Measurements from ENCODE around the gene RNF213. TPM values are rescaled to one million over a fixed set of nuclear protein-coding genes. Genes with fewer than 3 reads are reported as not detected.
A peak's percentile ranks its signal among the peaks of the same experiment; 100 is the strongest.

Gene RNF213
- total RNA-seq, 2 donors from 2014 or later: 546 to 651 TPM

GRCh38 chr17:80331820-80332219, 71.2 kb downstream of the RNF213 start:
- Mint-ChIP-seq H3K36me3 (ENCODE audit: insufficient read depth in 2 of 2) (peaks cover 42 to 68% of the 10 kb centered on the region in 2 donors), H3K4me1 (ENCODE audit: low read depth) (peaks cover 5% of the 10 kb centered on the region), H3K27me3 (ENCODE audit: low read depth) (no peaks in the 10 kb centered on the region), H3K4me3 (no peak overlapping the region), H3K9me3 (no peaks in the 10 kb centered on the region), H3K27ac (peak overlapping the region; percentile 86)
- no peak for ATAC-seq (replicated peaks in 1 of 2)
- no peak for DNase-seq

- H3K4me1 Mint-ChIP-seq (ENCODE audit: low read depth): no peaks in the 10 kb centered on the region
- peaks cover 22 to 39% of the 10 kb centered on the region in 2 donors for H3K36me3 Mint-ChIP-seq (ENCODE audit: insufficient read depth in 2 of 2)
- DNase-seq (no peak), ATAC-seq (replicated peaks in 1 of 2) (no peak)
- no peak overlapping the region for H3K27ac Mint-ChIP-seq
- H3K4me3 Mint-ChIP-seq: no peak overlapping the region
- H3K27me3 Mint-ChIP-seq (ENCODE audit: low read depth): no peaks in the 10 kb centered on the region
- no peaks in the 10 kb centered on the region for H3K9me3 Mint-ChIP-seq
Measured at GRCh38 chr17:80337195-80337895, 76.7 kb downstream of the RNF213 start.

DNA sequence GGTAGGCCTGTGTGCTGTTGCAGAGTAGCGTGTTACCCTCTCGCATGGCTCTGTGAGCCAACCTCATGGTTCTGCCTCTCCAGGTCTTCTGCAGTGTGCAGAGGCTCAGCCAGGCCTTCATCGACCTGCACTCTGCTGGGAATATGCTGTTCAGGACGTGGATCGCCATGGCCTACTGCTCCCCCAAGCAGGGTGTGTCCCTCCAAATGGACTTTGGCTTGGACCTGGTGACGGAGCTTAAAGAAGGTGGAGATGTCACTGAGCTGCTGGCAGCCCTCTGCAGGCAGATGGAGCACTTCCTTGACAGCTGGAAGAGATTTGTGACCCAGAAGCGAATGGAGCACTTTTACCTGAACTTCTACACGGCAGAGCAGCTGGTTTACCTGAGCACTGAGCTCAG, 78.5 kb downstream of the RNF213 start:
- Mint-ChIP-seq H3K36me3 (ENCODE audit: insufficient read depth in 2 of 2) (peaks cover 26 to 49% of the 10 kb centered on the region in 2 donors), H3K4me3 (no peak overlapping the region), H3K27me3 (ENCODE audit: low read depth) (no peaks in the 10 kb centered on the region), H3K9me3 (no peaks in the 10 kb centered on the region), H3K4me1 (ENCODE audit: low read depth) (no peaks in the 10 kb centered on the region), H3K27ac (no peak overlapping the region)
- no peak for DNase-seq
- ATAC-seq (replicated peaks in 1 of 2): peak; percentile 6 to 12

DNA sequence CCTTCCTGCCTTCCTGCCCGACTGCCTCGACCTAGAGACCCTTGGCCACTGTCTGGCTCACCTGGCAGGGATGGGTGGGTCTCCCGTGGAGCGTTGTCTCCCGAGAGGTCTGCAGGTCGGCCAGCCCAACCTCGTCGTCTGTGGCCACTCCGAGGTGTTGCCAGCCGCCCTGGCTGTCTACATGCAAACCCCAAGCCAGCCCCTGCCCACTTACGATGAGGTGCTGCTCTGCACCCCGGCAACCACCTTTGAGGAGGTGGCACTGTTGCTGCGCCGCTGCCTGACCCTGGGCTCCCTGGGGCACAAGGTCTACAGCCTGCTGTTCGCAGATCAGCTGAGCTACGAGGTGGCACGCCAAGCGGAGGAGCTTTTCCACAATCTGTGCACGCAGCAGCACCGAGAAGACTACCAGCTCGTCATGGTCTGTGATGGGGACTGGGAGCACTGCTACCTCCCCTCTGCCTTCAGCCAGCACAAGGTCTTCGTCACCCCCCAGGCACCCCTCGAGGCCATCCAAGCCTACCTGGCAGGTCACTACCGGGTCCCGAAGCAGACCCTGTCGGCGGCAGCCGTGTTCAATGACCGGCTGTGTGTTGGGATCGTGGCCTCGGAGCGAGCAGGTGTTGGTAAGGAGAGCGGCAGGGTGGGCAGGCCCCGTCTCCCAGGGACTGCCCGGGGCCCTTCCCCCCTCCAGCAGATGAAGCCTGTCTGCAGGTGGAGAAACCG, 79.2 kb downstream of the RNF213 start:
- H3K4me1 Mint-ChIP-seq (ENCODE audit: low read depth): no peaks in the 10 kb centered on the region
- no peak overlapping the region for H3K4me3 Mint-ChIP-seq
- peaks cover 29 to 55% of the 10 kb centered on the region in 2 donors for H3K36me3 Mint-ChIP-seq (ENCODE audit: insufficient read depth in 2 of 2)
- H3K9me3 Mint-ChIP-seq: no peaks in the 10 kb centered on the region
- no peak overlapping the region for H3K27ac Mint-ChIP-seq
- DNase-seq (no peak), ATAC-seq (replicated peaks in 1 of 2) (peak; percentile 13 to 16)
- H3K27me3 Mint-ChIP-seq (ENCODE audit: low read depth): no peaks in the 10 kb centered on the region

DNA sequence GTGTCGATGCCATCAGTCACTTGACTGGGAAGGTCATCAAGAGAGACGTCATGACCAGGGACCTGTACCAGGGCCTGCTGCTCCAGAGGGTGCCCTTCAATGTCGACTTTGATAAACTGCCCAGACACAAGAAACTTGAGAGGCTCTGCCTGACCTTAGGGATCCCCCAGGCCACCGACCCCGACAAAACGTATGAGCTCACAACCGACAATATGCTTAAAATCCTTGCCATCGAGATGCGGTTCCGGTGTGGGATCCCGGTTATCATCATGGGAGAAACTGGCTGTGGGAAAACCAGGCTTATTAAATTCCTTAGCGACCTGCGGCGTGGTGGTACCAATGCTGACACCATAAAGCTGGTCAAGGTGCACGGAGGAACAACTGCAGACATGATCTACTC, 84.7 kb downstream of the RNF213 start:
- Mint-ChIP-seq H3K9me3 (no peaks in the 10 kb centered on the region), H3K4me3 (no peak overlapping the region), H3K27ac (peak overlapping the region; percentile 54), H3K27me3 (ENCODE audit: low read depth) (no peaks in the 10 kb centered on the region), H3K36me3 (ENCODE audit: insufficient read depth in 2 of 2) (peaks cover 33 to 62% of the 10 kb centered on the region in 2 donors), H3K4me1 (ENCODE audit: low read depth) (peaks cover 16% of the 10 kb centered on the region)
- ATAC-seq (replicated peaks in 1 of 2): no peak
- DNase-seq: no peak

DNA sequence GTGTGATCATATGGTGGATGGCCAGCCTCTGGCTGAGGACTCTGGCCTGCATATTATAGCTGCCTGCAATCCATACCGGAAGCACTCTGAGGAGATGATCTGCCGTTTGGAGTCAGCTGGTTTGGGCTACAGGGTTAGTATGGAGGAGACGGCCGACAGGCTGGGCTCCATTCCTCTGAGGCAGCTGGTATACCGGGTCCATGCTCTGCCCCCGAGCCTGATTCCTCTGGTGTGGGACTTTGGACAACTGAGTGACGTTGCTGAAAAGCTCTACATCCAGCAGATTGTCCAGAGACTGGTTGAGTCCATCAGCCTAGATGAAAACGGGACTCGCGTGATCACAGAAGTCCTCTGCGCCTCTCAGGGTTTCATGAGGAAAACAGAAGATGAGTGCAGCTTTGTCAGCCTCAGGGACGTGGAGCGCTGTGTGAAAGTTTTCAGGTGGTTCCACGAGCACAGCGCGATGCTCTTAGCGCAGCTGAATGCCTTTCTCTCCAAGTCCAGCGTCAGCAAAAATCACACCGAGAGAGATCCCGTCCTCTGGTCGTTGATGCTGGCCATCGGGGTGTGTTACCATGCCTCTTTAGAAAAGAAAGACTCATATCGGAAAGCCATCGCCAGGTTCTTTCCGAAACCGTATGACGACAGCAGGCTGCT, 85.3 kb downstream of the RNF213 start:
- ATAC-seq (replicated peaks in 1 of 2) (no peak), DNase-seq (no peak)
- no peaks in the 10 kb centered on the region for H3K27me3 Mint-ChIP-seq (ENCODE audit: low read depth)
- peaks cover 16% of the 10 kb centered on the region for H3K4me1 Mint-ChIP-seq (ENCODE audit: low read depth)
- peaks cover 35 to 65% of the 10 kb centered on the region in 2 donors for H3K36me3 Mint-ChIP-seq (ENCODE audit: insufficient read depth in 2 of 2)
- no peak overlapping the region for H3K27ac Mint-ChIP-seq
- no peaks in the 10 kb centered on the region for H3K9me3 Mint-ChIP-seq
- no peak overlapping the region for H3K4me3 Mint-ChIP-seq

DNA sequence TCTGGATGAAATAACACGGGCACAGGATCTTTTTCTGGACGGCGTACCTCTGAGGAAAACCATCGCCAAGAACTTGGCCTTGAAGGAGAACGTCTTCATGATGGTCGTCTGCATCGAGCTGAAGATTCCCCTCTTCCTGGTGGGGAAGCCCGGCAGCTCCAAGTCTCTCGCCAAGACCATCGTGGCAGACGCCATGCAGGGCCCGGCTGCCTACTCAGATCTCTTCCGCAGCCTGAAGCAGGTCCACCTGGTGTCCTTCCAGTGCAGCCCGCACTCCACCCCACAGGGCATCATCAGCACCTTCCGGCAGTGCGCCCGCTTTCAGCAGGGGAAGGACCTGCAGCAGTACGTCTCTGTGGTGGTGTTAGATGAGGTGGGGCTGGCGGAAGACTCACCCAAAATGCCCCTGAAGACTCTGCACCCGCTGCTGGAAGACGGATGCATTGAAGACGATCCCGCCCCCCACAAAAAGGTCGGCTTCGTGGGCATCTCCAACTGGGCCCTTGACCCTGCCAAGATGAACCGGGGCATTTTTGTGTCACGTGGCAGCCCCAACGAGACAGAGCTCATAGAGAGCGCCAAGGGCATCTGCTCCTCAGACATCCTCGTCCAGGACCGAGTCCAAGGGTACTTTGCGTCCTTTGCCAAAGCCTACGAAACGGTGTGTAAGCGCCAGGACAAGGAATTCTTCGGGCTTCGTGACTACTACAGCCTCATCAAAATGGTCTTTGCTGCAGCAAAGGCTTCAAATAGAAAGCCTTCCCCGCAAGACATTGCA, 86.0 kb downstream of the RNF213 start:
- Mint-ChIP-seq H3K27ac (no peak overlapping the region), H3K27me3 (ENCODE audit: low read depth) (no peaks in the 10 kb centered on the region), H3K9me3 (no peaks in the 10 kb centered on the region), H3K36me3 (ENCODE audit: insufficient read depth in 2 of 2) (peaks cover 34 to 63% of the 10 kb centered on the region in 2 donors), H3K4me1 (ENCODE audit: low read depth) (peaks cover 16% of the 10 kb centered on the region), H3K4me3 (no peak overlapping the region)
- DNase-seq: no peak
- ATAC-seq (replicated peaks in 1 of 2): no peak

DNA sequence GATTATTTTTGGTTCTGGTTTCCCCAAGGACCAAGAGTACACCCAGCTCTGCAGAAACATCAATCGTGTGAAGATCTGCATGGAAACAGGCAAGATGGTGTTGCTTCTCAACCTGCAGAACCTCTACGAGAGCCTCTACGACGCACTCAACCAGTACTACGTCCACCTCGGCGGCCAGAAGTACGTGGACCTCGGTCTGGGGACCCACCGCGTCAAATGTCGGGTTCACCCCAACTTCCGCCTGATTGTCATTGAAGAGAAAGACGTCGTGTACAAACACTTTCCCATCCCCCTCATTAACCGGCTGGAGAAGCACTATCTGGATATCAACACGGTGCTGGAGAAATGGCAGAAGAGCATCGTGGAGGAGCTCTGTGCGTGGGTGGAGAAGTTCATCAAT, 86.9 kb downstream of the RNF213 start:
- Mint-ChIP-seq H3K36me3 (ENCODE audit: insufficient read depth in 2 of 2) (peaks cover 34 to 72% of the 10 kb centered on the region in 2 donors), H3K27me3 (ENCODE audit: low read depth) (no peaks in the 10 kb centered on the region), H3K4me1 (ENCODE audit: low read depth) (peaks cover 16% of the 10 kb centered on the region), H3K27ac (peak overlapping the region; percentile 83), H3K4me3 (no peak overlapping the region), H3K9me3 (no peaks in the 10 kb centered on the region)
- DNase-seq (no peak), ATAC-seq (replicated peaks in 1 of 2) (no peak)

GRCh38 chr17:80347948-80348351, 87.3 kb downstream of the RNF213 start:
- H3K27me3 Mint-ChIP-seq (ENCODE audit: low read depth): no peaks in the 10 kb centered on the region
- H3K9me3 Mint-ChIP-seq: no peaks in the 10 kb centered on the region
- no peak for ATAC-seq (replicated peaks in 1 of 2)
- peaks cover 34 to 74% of the 10 kb centered on the region in 2 donors for H3K36me3 Mint-ChIP-seq (ENCODE audit: insufficient read depth in 2 of 2)
- H3K4me1 Mint-ChIP-seq (ENCODE audit: low read depth): peaks cover 16% of the 10 kb centered on the region
- H3K4me3 Mint-ChIP-seq: no peak overlapping the region
- H3K27ac Mint-ChIP-seq: no peak overlapping the region
- DNase-seq: no peak

DNA sequence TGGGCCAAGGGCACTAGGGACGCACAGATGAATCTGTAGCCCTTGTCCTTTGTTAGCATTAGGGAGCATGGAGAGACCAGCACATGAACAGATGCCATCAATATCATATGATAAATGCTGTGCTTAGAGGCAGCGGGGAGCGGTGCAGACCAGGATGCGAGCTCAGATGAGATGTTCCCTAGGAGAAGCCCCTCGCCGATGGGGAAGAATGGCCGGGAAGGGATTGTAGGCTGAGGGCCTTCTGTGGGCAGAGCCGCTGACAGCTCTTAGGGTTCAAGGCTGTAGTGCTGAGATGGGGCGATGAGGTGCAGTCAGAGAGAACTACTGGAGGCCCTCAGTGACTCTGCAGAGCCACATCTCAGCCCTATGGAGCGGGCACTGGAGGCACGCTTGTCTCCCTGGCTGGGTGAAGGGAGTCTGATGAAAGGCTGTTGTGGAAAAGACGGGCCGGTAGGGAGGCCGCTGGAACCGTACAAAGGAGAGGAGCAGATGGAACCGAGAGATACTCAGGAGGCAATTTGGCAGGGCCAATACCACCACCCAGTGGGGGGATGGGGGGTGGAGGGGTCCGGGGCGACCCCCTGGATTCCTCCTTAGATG, 88.0 kb downstream of the RNF213 start:
- Mint-ChIP-seq H3K9me3 (no peaks in the 10 kb centered on the region), H3K36me3 (ENCODE audit: insufficient read depth in 2 of 2) (peaks cover 31 to 71% of the 10 kb centered on the region in 2 donors), H3K27ac (peak overlapping the region; percentile 43), H3K27me3 (ENCODE audit: low read depth) (no peaks in the 10 kb centered on the region), H3K4me1 (ENCODE audit: low read depth) (peaks cover 16% of the 10 kb centered on the region), H3K4me3 (no peak overlapping the region)
- ATAC-seq (replicated peaks in 1 of 2): no peak
- no peak for DNase-seq

DNA sequence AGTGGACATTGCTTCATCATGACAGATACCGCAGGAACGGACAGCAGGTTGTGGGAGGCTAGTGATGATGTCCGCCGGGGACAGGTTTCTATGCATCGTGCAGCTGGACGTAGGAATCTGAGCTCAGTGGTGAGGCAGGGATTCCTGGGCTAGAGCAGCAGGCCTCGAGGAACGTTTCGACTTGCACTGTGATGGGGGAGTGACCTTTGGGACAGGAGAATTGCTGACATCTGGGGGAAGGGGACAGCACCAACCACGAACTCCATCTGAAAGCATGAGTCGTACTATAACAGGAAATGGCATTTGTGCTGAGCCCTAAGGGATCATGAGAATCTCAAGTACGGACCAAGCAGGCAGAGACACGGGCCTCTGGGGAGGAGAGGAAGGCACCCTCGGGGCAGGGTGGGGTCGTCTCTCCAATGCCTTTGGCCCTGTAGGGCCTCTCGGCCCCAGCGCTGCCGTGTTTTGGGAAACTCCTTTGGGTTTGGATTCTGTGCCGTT, 88.5 kb downstream of the RNF213 start:
- no peaks in the 10 kb centered on the region for H3K27me3 Mint-ChIP-seq (ENCODE audit: low read depth)
- peak overlapping the region; percentile 5 for H3K27ac Mint-ChIP-seq
- ATAC-seq (replicated peaks in 1 of 2) (peak; percentile 14 to 16), DNase-seq (no peak)
- H3K4me1 Mint-ChIP-seq (ENCODE audit: low read depth): peaks cover 16% of the 10 kb centered on the region
- H3K4me3 Mint-ChIP-seq: no peak overlapping the region
- H3K36me3 Mint-ChIP-seq (ENCODE audit: insufficient read depth in 2 of 2): peaks cover 29 to 65% of the 10 kb centered on the region in 2 donors
- H3K9me3 Mint-ChIP-seq: no peaks in the 10 kb centered on the region

DNA sequence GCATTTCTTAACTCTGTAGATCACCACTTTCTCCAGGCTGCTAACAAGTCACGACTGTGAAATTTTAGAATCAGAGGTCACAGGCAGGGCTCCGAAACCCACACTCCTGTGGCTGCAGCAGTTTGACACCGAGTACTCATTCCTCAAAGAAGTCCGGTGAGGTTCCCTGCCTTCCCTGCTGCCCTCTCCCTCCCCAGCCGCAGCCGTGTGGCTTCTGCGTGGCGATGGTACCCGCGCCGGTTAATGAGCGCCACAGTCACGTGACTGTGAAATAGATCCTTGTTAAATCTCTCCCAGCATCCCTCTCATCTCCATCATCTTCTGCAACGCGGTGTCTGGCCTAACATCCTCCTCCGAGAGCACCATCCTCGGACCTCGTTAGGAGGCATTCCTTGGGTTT, 89.1 kb downstream of the RNF213 start:
- H3K4me3 Mint-ChIP-seq: no peak overlapping the region
- no peaks in the 10 kb centered on the region for H3K9me3 Mint-ChIP-seq
- peaks cover 16% of the 10 kb centered on the region for H3K4me1 Mint-ChIP-seq (ENCODE audit: low read depth)
- DNase-seq: no peak
- H3K27ac Mint-ChIP-seq: peak overlapping the region; percentile 77
- ATAC-seq (replicated peaks in 1 of 2): no peak
- no peaks in the 10 kb centered on the region for H3K27me3 Mint-ChIP-seq (ENCODE audit: low read depth)
- H3K36me3 Mint-ChIP-seq (ENCODE audit: insufficient read depth in 2 of 2): peaks cover 26 to 63% of the 10 kb centered on the region in 2 donors

Measured in activated T-cell treated with anti-CD3 and anti-CD28 coated beads, Interleukin-2, amount 50 U/mL, for 72 hours (primary cell).